GM19099 (cell line): ENCODE results near the gene VWF.

Experiments
- POLR2A ChIP-seq: IDR thresholded peaks from 3 replicates; pipeline ENCODE4 v1.6.1; 2011; ENCODE audit warnings: low read depth; ENCODE audit not compliant: insufficient read length; ENCODE audit errors: extremely low read depth

Gene VWF

GRCh38 chr12:5988659-5989116 lies 135.8 kb downstream of the VWF start:
- no peak for TF ChIP-seq POLR2A

- TF ChIP-seq POLR2A: no peak
Observed at GRCh38 chr12:5988088-5988487, 136.4 kb downstream of the VWF start.

DNA sequence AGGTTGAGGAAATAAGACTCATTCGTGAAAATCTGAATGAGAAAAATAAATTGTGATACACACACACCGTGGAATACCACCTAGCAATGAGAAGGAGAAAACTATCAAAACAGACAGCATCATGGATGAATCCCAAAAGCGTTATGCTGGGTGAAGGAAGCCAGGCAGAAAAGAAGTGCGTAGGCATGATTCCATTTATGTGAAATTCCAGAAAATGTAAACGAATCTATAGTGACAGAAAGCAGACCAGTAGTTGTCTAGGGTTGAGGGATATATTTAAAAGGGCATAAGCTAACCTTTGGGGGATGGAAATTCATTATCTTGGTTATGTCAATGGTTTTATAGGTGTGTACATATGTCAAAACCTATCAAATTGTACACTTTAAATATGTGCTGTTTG lies 136.9 kb downstream of the VWF start:
- TF ChIP-seq POLR2A: no peak

GRCh38 chr12:5985471-5985870 lies 139.0 kb downstream of the VWF start:
- TF ChIP-seq POLR2A: no peak

- no peak for TF ChIP-seq POLR2A
Observed at GRCh38 chr12:5984873-5985272, 139.6 kb downstream of the VWF start.

- TF ChIP-seq POLR2A: no peak
Observed at GRCh38 chr12:5982106-5982505, 142.4 kb downstream of the VWF start.

DNA sequence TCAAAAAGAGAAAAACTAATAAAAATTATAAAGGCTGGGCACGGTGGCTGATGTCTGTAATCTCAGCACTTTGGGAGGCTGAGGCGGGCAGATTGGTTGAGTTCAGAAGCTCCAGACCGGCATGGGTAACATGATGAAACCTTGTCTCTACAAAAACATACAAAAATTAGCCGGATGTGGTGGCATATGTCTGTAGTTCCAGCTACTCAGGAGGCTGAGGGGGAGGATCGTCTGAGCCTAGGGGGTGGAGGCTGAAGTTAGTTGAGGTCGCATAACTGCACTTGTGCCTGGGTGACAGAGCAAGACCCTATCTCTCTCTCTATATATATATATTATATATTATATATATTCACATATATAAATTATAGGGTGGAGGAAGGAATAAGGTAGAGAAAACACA lies 146.9 kb downstream of the VWF start:
- no peak for TF ChIP-seq POLR2A

GRCh38 chr12:5976711-5977110 lies 147.8 kb downstream of the VWF start:
- no peak for TF ChIP-seq POLR2A

- no peak for TF ChIP-seq POLR2A
Observed at GRCh38 chr12:5976196-5976595, 148.3 kb downstream of the VWF start.

GRCh38 chr12:5973461-5974115 lies 150.9 kb downstream of the VWF start:
- TF ChIP-seq POLR2A: no peak

DNA sequence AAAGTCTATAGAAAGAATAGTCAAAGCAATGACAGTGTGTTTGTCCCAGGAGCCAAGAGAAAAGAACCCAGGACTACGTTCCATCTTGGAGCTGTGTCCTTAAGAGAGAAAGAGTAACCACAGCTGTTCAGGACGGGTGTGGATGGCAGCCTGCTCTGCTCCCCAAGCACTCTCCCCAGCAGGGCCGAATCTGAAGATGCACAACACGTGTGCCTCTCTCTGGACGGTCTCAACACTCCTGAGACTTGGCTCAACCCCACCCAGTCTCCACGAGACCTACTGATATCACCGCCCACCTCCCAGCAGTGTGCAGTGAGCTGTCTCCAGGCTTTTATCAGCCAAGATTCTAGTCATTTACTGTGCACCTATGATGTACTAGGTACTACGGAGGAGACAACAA lies 152.1 kb downstream of the VWF start:
- TF ChIP-seq POLR2A: no peak

DNA sequence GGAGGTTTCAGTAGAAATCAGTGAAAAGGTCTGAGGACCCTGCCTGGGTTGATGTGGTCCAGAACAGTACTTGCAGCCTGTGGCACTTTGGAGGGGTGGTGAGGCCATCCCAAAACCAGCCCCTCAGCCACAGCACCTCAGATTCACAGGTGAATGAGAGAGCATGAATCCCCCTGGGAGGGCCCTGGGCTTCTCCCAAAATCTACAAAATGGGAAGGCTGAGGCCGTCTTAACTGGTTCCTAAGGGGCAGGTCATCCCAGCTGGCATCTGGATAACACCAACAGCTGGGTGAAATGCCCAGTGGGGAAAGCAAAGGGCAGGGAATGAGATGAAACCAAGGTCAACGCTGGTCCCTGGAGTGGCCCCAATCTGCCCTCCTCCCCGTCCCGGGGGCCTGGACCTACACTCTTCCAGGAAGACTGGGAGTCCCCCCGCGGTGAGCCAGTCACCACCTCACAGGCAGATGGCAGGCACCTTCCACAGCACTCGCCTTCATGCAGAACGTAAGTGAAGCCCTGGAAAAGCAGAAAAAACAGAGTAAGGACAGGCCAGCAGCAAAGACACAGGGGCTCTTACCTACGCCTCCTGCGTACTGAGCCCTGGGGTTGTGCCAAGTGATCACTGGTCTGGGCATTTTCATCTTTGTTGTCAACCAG lies 153.1 kb downstream of the VWF start:
- no peak for TF ChIP-seq POLR2A

- no peak for TF ChIP-seq POLR2A
Observed at GRCh38 chr12:5969974-5970690, 154.3 kb downstream of the VWF start.

DNA sequence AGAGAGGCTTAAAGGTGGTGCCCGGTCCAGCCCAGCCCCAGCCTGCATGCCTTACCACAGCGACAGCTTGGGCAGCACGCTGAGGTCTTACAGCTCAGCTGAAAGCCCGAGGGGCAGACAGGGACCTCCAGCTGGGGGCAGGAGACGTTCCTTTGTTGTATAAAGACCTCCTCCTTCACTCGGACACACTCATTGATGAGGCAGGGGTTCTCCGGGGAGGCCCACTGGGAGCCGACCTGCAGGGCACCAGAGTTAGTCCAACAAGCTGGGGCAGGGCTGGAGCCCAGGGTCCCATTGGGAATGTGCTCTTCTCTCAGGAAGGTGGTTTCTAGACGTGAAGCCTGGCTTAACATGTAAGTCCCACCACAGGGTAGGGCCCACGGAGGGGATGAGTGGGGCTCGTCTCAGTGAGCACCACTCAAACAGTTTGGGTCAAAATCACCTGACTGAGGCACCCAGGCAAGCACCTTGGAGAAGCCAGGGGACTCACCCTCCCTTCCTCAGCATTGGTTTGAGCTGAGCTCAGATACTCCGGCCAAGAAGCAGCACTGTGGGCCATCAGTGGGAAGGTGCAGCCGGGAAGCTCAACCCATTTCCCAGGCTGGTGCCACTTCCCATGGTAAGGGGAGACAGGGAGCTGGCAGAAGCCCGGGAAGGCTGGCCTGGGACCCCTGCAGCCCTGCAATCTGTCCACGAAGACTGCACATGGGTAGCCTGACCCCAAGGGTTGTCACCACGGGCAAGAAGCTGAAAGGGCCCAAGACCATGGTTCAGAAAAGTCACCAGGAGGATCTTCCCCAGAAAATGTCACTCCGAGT lies 155.1 kb downstream of the VWF start:
- TF ChIP-seq POLR2A: no peak
